ENCODE data around the gene PPM1E. TPM values are rescaled to one million over a fixed set of nuclear protein-coding genes. Genes with fewer than 3 reads are reported as not detected.

The PPM1E gene
- total RNA-seq, 1 donor from 2014 or later: 1.7 TPM

DNA sequence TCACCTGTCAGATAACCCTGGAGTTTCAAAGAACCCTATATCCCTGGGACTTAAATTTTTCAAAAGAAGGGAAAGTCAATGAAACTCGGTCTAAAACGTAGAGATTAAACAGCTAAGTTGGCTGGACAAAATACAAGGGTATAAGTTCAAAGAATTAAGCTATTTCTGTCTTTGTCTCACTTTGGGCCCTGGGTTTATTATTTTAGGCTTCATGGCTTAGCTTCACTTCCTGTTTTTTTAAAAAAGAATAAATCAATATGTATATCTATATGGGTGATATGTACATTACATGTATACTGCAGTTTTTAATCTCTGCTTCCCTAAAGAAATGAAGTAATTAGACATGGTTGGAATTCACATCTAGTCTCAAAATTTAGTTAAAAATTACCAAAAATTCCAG is 218.7 kb downstream of the PPM1E start:
- Mint-ChIP-seq H3K27me3 (ENCODE audit: unreplicated experiment) (no peaks in the 10 kb centered on the region), H3K4me3 (ENCODE audit: unreplicated experiment) (no peak overlapping the region), H3K27ac (ENCODE audit: unreplicated experiment) (no peak overlapping the region), H3K4me1 (ENCODE audit: unreplicated experiment) (no peaks in the 10 kb centered on the region), H3K36me3 (ENCODE audit: unreplicated experiment) (no peaks in the 10 kb centered on the region), H3K9me3 (ENCODE audit: unreplicated experiment) (no peaks in the 10 kb centered on the region)
- no peak for TF ChIP-seq CTCF (IDR thresholded peaks at IDR 0.05)
- DNase-seq (ENCODE audit: extremely low spot score, unreplicated experiment): no peak

DNA sequence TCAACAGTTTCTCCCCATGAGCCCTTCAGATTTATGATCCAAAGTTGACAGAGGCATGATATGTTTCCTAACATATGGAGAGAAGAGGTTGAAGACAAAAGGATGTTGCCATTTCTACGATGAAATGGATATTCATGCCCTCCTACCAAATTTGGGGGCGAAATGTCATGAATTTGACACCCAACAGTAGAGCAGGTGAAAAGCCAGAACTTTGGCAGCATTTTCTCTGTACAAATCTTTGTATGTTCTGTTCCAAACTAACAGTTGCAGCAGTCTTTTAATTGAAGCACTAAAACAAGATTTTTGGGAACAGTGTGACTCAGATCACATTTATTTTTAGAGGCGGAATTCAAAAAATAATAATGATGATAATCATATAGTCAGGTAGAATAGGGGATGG is 220.9 kb downstream of the PPM1E start:
- DNase-seq (ENCODE audit: extremely low spot score, unreplicated experiment): no peak
- H3K9me3 Mint-ChIP-seq (ENCODE audit: unreplicated experiment): no peaks in the 10 kb centered on the region
- H3K36me3 Mint-ChIP-seq (ENCODE audit: unreplicated experiment): no peaks in the 10 kb centered on the region
- no peaks in the 10 kb centered on the region for H3K4me1 Mint-ChIP-seq (ENCODE audit: unreplicated experiment)
- TF ChIP-seq CTCF (IDR thresholded peaks at IDR 0.05): no peak
- no peak overlapping the region for H3K27ac Mint-ChIP-seq (ENCODE audit: unreplicated experiment)
- H3K27me3 Mint-ChIP-seq (ENCODE audit: unreplicated experiment): no peaks in the 10 kb centered on the region
- H3K4me3 Mint-ChIP-seq (ENCODE audit: unreplicated experiment): no peak overlapping the region

GRCh38 chr17:58980706-58981481 is 225.2 kb downstream of the PPM1E start:
- no peaks in the 10 kb centered on the region for H3K27me3 Mint-ChIP-seq (ENCODE audit: unreplicated experiment)
- H3K9me3 Mint-ChIP-seq (ENCODE audit: unreplicated experiment): no peaks in the 10 kb centered on the region
- peaks cover 1% of the 10 kb centered on the region for H3K36me3 Mint-ChIP-seq (ENCODE audit: unreplicated experiment)
- TF ChIP-seq CTCF (IDR thresholded peaks at IDR 0.05): no peak
- H3K4me1 Mint-ChIP-seq (ENCODE audit: unreplicated experiment): no peaks in the 10 kb centered on the region
- no peak for DNase-seq (ENCODE audit: extremely low spot score, unreplicated experiment)
- H3K27ac Mint-ChIP-seq (ENCODE audit: unreplicated experiment): no peak overlapping the region
- H3K4me3 Mint-ChIP-seq (ENCODE audit: unreplicated experiment): no peak overlapping the region

- no peak for DNase-seq (ENCODE audit: extremely low spot score, unreplicated experiment)
- no peak overlapping the region for H3K4me3 Mint-ChIP-seq (ENCODE audit: unreplicated experiment)
- H3K27ac Mint-ChIP-seq (ENCODE audit: unreplicated experiment): no peak overlapping the region
- peaks cover 5% of the 10 kb centered on the region for H3K36me3 Mint-ChIP-seq (ENCODE audit: unreplicated experiment)
- no peaks in the 10 kb centered on the region for H3K9me3 Mint-ChIP-seq (ENCODE audit: unreplicated experiment)
- no peak for TF ChIP-seq CTCF (IDR thresholded peaks at IDR 0.05)
- no peaks in the 10 kb centered on the region for H3K4me1 Mint-ChIP-seq (ENCODE audit: unreplicated experiment)
- H3K27me3 Mint-ChIP-seq (ENCODE audit: unreplicated experiment): no peaks in the 10 kb centered on the region
Measured at GRCh38 chr17:58982626-58983025, 227.0 kb downstream of the PPM1E start.

DNA sequence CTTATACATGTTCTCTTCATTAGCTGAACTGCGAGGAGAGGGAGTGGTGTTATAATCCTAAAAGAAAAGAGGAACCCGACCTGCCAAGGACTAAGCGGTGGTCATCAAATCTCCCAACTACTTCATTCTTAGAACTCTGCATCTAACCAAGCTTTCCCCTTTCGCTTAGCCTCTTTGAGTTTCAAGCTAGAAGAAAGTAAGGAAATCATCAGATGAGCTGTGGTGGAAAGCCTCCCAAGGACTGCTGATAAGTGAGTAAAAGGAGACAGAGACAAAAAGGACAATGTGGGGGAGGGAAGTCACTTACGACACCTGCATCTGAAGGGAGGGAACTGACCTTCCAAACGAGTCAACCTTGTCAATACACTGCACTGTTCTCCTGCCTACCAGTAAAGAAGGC is 229.7 kb downstream of the PPM1E start:
- Mint-ChIP-seq H3K27ac (ENCODE audit: unreplicated experiment) (no peak overlapping the region), H3K4me1 (ENCODE audit: unreplicated experiment) (no peaks in the 10 kb centered on the region)

More for the DNA sequence above, 229.7 kb downstream of the PPM1E start:
- H3K4me3 Mint-ChIP-seq (ENCODE audit: unreplicated experiment): no peak overlapping the region
- TF ChIP-seq CTCF (IDR thresholded peaks at IDR 0.05): no peak
- no peaks in the 10 kb centered on the region for H3K9me3 Mint-ChIP-seq (ENCODE audit: unreplicated experiment)
- H3K27me3 Mint-ChIP-seq (ENCODE audit: unreplicated experiment): no peaks in the 10 kb centered on the region
- no peak for DNase-seq (ENCODE audit: extremely low spot score, unreplicated experiment)
- H3K36me3 Mint-ChIP-seq (ENCODE audit: unreplicated experiment): peaks cover 9% of the 10 kb centered on the region

Data from osteocyte (in vitro differentiated cells).